Activated CD4-positive, alpha-beta T cell treated with anti-CD3 and anti-CD28 coated beads for 24 hours (primary cell): ENCODE measurements around the gene DEPDC5.
"Not testable (repeated sequence)": the region's sequence is repeated elsewhere in the genome, so short reads cannot be mapped to it uniquely, and the experiment has no call there.

ENCODE experiments used
- DNase-seq, 2 donors: peaks; one replicate each; pipeline ENCODE4 v3.0.0-alpha.2; 2020; ENCODE audit warnings: low read depth in 2 of 2

DEPDC5 gene

DNA sequence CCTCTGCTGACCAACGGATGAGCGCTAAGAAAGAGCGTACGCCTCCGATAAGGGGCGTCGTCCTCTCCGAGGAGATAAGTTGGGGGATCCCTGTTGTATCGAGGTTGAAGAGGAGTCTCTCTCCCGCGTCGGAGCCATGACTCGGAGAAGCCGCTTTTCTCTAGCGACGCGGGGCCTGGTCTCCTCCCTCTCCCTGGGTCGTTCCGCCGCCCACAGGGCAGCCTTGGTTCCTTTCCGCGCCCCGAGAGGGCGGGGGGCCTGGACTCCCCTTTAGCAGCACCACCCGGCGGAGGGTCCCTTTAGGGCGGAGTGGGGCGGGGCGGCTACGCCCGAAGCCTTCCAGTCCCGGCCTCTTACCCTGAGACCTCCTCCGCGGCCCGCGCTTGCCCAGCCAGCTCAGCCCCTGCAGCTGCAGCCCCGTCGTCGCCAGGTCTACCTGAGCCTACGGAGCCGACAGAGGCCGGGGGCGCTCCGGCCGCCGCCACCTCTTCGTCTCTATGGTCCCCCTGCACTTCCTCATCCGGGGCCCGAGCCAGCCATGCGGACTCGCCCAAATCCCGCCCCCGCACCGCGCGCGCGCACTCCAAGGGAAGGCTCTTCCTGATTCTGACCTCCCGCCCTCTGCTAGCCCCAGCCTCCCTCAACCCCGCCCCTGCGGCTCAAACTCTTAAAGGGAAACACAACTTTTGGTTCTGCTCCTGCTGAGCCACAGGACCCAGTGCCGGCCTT lies 4.0 kb upstream of the DEPDC5 start, which contains the start of gene PRR14L:
Gene PRR14L, minus strand, starts transcription at position 497 of the 729 bp plus-strand sequence. CDS start 11,272 bp downstream, outside the sequence.
- DNase-seq = peak; percentile 99 to 100

DNA sequence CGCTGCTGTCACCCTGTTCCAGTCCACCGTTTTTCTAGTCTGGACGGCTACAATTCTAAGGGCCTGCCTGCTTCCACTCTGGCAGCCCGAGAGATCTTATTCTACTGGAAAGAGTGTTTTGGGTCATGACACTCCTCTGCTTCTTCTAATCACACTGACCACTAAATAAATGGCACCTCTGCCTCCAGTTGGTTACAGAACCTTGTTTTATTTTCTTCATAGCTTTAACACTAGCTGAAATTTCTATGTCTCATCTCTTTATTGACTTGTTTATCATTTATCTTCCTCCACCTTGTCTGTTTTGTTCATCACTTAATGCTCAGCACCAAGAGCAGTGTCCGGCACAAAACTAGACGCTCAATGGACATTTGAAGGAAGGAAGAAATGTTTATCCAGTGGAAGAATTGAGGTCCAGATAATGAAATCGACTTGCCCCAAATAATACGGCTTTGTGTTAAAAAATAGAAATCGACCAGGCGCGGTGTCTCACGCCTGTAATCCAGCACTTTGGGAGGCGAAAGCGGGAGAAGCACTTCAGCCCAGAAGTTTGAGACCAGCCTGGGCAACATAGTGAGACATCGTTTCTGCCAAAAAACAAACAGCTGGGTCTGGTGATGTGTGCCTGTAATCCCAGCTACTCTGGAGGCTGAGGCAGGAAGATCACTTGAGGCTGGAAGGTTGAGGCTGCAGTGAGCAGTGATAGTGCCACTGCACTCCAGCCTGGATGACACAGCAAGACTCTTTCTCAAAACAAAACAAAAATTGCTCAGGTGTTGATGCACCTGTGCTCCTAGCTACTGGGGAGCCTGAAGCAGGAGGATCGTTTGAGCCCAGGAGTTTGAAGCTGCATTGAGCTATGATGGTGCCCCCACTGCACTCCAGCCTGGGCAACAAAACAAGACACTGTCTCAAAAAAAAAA lies 3.2 kb upstream of the DEPDC5 start:
- DNase-seq = no peak

DNA sequence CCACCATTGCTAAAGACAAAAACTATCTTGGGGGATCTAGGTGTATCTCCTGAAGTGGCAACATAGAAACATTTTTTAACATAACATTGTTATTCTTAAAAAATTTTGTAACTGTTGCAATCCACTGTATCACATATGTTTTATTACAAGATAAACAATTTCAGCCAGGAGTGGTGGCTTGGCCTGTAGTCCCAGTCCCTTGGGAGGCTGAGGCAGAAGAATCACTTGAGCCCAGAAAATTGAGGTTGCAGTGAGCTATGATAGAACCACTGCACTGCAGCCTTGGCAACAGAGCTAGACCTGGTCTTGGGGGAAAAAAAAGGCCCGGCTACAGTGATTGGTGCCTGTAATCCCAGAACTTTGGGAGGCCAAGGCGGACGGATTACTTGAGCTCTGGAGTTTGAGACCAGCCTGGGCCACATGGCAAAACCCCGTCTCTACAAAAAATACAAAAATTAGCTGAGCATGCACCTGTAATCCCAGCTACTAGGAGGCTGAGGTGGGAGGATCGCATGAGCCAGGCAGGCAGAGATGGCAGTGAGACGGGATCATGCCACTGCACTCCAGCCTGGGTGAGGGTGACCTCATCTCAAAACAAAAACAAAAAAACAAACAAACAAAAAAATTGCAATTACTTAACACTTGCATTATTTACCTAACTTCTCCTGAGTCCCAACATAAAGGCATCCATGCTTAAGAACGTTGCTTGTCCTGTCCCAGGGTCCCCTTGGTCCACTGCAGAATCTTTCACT lies 1.5 kb upstream of the DEPDC5 start:
- no peak for DNase-seq

DNA sequence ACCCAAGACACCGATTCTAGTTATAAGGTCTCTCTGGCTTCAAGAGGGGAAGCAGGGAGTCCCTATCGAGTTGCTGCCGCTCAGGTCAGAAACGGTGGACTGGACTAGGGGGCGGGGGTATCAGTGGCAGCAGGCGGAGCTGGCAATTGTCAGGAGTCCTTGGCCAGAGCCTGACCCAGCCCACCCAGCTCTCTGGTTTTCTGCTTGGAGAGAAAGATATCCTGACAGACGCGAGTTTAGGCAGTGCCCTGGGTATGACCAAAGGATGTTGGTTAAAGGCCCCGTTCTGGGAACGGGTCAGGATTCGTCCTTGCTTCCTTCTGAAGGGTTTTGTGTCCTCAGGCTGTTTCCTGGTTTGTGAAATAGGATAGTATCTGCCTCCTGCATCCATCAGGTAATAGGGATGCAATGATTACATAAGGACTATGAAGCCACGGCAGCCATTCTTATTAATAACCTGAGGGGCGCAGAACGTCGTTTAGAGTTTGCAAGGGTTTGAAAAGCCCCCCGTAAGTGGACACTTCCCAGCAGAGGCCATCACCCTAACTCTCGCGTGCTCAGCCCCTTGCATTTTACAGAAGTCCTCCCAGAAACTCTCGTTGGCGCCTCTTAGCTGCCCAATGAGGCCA lies 700 bp upstream of the DEPDC5 start:
- DNase-seq = no peak

DNA sequence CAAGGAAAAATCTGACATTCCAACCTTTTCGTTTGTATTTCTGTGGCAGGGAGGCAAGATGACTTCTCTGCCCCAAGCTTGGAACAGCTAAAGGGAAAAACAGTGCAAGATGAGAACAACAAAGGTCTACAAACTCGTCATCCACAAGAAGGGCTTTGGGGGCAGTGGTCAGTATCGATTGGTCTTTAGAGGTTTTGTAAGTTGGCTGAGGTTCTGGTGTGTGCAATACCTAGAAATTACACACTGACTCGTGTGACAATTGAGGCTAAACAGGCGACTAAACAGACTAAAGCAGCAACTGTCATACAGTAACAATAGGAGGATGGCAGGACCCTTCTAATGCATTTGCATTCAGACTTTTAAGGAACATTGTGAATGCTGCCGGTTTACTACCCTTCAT lies 994 bp downstream of the DEPDC5 start:
- DNase-seq = no peak

DNA sequence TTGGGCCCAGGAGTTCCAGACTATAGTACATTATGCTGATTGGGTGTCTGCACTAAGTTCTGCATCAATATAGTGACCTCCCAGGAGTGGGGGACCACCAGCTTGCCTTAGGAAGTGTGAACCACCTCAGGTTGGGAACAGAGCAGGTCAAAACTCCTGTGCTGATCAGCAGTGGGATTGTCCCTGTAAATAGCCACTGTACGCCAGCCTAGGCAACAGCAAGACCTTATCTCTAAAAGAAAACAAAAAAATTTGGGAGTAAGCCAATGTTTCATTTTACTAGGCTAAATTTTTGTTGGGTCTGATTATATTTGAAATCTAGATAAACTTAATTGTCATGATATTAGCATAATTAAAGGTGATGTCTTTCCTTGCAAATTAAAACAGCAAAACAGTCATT lies 3.4 kb downstream of the DEPDC5 start:
- no peak for DNase-seq

DNA sequence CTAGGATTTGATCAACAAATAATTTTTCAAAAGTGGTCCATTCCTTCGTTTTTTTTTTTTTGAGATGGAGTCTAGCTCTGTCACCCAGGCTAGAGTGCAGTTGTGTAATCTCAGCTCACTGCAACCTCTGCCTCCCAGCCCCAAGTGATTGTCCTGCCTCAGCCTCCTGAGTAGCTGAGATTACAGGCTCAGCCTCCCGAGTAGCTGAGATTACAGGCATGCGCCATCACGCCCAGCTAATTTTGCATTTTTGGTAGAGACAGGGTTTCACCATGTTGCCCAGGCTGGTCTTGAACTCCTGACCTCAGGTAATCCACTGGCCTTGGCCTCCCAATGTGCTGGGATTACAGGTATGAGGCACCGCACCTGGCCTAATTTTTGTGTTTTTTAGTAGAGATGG lies 5.0 kb downstream of the DEPDC5 start:
- DNase-seq = not testable (repeated sequence)

DNA sequence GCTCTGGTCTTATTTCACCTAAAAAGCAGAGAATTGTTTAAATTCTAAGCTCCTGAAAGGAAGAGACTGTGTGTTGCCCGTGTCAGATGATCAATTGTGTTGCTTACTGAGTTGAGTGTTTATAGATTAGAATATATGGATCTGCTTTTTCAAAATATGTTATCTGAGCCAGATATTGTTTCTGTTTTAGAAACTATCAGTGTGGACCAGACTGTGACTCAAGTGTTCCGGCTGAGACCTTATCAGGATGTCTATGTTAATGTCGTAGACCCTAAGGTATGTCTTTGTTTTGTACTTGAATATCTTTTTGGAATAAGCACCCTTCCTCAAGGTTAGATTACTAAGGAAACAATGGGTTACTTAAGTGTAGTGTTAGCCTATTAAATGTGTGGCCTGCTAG lies 11.0 kb downstream of the DEPDC5 start:
- DNase-seq = no peak

DNA sequence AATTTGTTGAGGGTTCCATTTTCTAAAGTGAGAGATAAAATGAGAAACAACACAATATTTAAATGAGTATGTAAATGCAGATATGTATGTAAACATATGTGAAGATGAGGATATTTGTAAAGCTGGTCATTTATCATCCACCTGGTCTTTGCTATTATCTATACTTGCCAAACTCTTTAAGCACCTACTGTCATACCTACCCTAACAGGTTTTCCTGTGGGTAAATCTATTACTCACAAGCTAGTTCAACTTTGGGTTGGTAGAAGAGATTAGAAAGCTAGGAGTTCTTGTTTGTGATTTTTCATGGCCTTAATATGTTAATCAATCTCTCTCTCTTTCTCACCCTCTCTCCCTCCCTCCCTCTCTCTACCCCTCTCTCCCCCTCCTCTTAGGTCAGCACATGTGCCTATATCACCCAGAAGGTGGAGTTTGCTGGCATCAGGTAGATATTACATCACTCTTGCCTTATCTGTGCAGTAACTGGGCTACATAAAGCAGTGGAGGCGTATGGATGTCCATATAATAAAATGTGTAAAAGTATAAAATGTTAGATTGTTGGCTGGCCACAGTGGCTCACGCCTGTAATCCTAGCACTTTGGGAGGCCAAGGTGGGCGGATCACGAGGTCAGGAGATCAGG lies 14.7 kb downstream of the DEPDC5 start:
- no peak for DNase-seq

DNA sequence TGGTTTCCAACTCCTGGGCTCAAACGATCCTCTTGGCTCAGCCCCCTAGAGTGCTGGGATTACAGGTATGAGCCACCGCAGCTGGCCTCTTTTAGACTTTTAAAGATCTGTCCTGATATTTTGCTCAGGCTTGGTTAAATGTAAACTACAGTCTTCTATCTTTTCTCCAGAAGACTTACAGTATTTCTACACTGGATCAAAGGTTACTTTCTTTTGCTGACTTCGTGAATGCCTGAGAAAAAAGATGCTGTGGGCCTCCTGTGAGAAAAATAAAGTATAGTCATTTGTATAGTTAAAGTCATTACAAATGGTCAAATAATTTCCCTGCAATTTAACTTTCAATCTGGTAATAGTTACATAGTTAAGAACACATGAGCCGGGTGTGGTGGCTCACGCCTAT lies 19.6 kb downstream of the DEPDC5 start:
- no peak for DNase-seq

DNA sequence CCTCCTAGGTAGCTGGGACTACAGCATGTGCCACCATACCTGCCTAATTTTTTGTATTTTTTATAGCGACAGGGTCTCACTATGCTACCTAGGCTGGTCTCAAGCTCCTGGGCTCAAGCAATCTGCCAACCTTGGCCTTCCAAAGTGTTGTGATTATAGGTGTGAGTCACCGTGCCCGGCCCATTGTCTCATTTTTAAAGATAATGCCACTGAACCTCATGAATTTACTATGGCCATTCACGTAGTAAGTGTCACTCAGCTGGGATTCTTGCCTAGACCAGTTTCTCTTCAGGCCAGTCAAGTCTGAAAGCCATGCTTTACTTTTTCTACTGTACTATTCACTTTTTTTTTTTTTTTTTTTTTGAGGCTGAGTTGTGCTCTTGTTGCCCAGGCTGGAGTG lies 22.4 kb downstream of the DEPDC5 start:
- no peak for DNase-seq

DNA sequence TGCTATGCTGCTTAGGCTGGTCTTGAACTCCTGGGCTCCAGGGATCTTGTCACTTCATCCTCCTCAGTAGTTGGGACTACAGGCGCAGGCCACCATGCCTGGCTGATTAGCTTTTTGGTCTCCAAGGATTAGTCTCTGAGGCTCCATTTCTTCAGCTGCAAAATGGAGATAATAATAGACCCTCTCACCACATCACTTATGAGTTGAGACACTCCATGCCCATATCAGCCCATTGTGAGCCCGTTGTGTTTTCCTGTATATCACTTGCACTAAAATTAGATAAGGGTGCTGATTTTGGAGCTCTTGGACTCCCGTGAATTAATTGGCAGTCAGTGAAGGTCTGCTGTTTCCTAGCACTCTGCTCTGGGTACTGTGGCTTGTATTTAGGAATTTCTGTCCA lies 36.0 kb downstream of the DEPDC5 start:
- no peak for DNase-seq

DNA sequence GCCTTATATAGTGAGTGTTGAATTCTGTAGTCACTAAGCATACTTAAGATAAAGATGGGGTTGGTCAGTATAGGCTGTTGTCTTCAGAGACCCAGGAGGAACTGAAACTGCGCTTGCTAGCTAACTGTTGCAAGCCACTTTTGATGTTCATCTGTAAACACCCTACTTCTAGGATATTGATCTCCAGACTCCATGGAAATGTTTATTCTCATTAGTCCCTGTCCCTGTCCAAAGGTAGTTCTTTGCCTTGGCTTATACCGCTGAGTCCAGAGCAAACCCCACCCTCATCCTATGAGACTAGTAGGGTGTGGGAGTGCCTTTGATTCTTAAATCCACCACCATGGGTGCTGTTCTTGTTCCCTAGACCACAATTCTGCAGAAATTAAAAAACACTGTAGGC lies 36.4 kb downstream of the DEPDC5 start:
- no peak for DNase-seq

DNA sequence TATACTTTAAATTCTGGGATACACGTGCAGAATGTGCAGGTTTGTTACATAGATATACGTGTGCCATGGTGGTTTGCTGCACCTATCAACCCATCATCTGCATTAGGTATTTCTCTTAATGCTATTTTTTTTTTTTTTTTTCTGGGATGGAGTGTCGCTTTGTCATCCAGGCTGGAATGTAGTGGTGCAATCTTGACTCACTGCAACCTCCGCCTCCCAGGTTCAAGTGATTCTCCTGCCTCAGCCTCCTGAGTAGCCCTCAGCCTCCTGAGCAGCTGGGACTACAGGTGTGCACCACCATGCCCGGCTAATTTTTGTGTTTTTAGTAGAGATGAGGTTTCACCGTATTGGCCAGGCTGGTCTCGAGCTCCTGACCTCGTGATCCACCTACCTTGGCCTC lies 45.5 kb downstream of the DEPDC5 start:
- DNase-seq = not testable (repeated sequence)

DNA sequence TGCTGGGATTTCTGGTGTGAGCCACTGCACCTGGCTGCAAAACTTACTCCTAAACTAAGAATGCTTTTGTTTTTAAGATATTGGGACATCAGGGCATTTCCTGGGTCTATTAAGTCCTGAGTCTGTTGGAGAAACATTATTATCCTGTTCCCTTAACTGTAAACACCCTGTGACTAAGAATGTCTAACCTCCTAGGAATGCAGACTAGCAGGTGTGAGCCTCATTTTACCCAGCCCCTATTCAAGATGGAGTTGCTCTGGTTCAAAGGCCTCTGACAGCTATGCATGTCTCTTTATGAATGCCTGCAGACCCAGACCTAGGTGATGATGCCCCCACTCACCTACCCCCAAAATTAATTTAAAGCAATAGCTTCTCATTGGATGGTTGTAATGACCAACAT lies 46.2 kb downstream of the DEPDC5 start:
- DNase-seq = no peak

DNA sequence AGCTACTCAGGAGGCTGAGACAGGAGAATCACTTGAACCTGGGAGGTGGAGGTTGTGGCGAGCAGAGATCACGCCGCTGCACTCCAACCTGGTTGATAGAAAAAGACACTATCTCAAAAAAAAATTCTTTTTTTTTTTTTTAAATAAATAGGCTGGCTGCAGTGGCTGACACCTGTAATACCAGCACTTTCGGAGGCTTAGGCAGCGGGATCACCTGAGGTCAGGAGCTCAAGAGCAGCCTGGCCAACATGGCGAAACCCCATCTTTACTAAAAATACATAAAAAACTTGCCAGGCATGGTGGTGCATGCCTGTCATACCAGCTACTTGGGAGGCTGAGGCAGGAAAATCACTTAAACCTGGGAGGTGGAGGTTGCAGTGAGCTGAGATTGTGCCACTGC lies 47.0 kb downstream of the DEPDC5 start:
- not testable (repeated sequence) for DNase-seq

DNA sequence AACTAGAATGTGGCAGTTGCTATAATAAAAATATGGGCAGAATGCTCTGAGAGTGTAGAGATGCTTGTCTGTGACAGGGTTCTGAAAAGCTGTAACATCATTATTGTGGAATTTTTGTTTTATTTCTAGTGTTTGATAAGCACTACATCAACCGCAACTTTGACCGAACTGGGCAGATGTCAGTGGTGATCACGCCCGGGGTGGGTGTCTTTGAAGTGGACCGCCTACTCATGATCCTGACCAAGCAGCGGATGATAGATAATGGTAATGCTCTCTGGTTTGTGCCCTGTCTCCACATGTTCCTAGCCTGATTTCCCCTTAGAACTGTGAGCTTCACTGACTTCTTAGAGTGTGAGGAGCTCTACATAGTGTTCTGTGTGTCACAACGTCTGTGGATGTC lies 48.8 kb downstream of the DEPDC5 start:
- DNase-seq = no peak

DNA sequence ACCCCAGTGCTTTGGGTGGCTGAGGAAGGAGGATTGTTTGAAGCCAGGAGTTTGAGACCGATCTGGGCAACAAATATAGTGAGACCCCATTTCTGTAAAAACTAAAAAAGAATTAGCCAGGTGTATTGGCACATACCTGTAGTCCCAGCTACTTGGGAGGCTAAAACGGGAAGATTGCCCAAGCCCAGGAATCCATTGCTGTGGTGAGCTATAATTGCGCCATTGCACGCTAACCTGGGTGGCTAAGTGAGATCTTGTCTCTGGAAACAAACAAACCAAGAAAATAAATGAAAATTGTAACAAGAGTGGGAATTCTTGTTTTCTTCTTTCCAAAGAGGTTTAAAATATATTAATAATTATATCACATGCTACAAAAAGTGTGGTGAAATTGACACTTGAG lies 52.9 kb downstream of the DEPDC5 start:
- DNase-seq = no peak

DNA sequence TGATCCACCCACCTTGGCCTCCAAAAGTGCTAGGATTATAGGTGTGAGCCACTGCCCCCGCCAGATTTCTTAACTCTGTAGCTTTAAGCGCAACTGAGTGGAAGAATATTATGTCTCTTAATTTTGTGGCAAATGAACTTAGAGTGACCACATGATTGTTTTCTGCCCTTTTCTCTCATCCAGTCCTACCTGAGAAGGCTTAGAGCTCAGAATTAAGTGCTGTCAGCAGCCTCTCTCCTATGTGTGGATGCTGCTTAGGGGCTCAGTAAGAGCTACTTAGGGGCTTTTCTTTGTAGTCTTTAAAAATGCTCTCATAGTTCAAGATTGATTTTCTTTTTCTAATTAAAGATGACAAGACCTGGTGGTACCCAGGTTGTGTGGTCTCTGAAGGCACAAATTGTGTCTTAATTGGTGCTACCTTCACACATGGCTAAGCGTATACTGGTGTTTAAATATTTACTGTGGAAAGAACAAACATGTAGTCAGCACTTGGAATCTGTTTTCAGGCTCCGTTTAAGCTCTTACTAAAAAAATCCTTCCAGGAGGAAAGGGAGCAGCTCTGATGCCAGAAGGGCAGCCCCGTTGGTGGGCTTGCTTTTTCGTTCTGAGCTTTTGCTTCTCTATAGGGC lies 59.3 kb downstream of the DEPDC5 start:
- no peak for DNase-seq

DNA sequence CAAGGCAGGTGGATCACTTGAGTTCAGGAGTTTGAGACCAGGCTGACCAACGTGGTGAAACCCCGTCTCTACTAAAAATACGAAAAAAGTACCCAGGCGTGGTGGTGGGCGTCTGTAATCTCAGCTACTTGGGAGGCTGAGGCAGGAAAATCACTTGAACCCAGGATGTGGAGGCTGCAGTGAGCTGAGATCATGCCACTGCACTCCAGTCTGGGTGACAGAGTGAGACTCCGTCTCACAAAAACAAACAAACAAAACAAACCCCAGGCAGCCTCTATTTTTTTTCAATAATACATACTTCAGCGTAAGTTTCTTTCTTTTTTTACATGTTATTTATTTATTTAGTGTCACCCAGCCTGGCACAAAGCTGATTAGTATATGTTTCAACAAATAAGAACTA lies 60.1 kb downstream of the DEPDC5 start:
- not testable (repeated sequence) for DNase-seq

DNA sequence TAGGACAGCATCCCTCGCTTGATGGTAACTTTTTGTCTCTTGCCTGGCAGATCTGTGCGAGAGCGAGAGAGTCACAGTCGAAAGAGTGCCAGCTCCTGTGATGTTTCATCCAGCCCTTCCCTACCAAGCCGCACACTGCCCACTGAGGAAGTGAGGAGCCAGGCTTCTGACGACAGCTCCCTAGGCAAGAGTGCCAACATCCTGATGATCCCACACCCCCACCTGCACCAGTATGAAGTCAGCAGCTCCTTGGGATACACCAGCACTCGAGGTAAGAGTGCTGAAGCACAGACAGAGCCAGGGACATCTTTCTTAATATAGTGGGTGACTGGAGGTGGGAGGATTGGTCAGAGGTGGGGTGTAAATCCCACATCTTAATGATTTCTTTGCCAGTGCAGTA lies 61.1 kb downstream of the DEPDC5 start:
- no peak for DNase-seq
